Iris pigment epithelial cell (primary cell): ENCODE measurements around the gene FOCAD.
A peak's percentile ranks its signal among the peaks of the same experiment; 100 is the strongest.
"Not testable (repeated sequence)": the region's sequence is repeated elsewhere in the genome, so short reads cannot be mapped to it uniquely, and the experiment has no call there.

Experiments
- DNase-seq: peaks from one replicate; pipeline ENCODE4 v3.0.0-alpha.2; 2011; ENCODE audit warnings: low read depth

FOCAD gene

DNA sequence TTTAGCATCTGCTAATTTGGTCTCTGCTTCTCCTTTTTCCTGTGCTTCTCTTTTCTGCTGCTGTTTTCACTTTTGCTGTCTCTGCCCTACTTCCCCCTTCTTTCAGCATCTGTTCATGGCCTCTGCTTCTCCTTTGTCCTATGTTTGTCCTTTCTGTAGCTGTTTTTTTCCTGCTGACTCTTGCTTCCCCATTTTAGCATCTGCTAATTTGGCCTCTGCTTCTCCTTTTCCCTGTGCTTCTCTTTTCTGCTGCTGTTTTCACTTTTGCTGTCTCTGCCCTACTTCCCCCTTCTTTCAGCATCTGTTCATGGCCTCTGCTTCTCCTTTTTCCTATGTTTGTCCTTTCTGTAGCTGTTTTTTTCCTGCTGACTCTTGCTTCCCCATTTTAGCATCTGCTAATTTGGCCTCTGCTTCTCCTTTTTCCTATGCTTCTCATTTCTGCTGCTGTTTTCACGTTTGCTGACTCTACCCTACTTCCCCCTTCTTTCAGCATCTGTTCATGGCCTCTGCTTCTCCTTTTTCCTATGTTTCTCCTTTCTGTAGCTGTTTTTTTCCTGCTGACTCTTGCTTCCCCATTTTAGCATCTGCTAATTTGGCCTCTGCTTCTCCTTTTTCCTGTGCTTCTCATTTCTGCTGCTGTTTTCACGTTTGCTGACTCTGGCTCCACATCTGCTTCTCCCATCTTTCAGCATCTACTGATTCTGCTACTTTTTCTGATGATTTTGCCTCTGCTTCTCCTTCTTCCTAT is 290.3 kb downstream of the FOCAD start:
- not testable (repeated sequence) for DNase-seq

DNA sequence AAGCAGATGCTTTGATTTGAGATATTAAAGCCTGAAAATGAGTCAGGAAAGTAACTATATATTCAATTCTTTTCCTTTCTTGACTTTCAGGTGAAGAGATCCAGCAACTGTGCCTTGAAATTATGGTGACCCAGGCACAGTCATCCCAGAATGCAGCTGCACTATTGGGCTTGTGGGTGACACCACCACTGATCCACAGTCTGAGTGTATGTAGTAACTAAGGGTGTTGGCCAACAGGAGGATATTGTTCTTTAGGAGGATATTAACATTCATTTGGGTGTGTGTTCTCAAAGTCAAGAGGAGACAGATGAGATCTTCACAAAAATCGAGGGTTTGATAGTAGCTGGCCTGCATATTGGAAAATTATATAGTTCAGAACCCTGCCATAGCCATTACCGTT is 294.2 kb downstream of the FOCAD start:
- no peak for DNase-seq

DNA sequence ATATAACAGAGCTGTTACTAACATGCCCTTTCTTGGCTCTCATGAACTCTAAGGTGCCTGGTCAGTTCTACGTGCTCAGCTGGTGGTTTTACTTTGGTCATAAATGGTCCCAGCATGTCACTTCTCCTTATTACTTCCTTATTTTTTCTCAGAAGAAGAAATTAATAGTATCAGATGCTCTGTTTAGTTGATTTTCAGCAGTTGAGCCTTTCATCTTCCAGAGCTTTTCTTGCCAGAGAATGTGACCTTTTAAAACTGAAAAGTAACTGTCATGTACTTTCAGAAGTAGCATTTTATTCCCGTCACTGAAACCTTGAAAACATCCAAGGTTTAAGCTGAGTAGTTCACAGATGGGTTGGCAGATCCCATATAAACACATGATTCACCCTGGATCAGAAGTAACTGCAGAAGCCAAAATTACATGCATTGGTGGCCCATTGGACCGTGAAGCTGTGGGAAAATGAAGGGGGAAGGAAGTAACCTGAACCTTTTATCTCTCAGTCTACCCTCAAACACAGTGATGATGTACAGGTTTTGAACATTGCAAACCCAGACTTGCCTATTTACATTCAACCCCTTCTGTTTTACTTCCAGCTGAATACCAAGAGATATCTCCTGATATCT is 296.9 kb downstream of the FOCAD start:
- peak; percentile 92 for DNase-seq

- peak; percentile 70 for DNase-seq
Measured at GRCh38 chr9:20981486-20981885, 297.4 kb downstream of the FOCAD start.

- DNase-seq, result no peak
Measured at GRCh38 chr9:20984506-20984905, 300.4 kb downstream of the FOCAD start.

DNA sequence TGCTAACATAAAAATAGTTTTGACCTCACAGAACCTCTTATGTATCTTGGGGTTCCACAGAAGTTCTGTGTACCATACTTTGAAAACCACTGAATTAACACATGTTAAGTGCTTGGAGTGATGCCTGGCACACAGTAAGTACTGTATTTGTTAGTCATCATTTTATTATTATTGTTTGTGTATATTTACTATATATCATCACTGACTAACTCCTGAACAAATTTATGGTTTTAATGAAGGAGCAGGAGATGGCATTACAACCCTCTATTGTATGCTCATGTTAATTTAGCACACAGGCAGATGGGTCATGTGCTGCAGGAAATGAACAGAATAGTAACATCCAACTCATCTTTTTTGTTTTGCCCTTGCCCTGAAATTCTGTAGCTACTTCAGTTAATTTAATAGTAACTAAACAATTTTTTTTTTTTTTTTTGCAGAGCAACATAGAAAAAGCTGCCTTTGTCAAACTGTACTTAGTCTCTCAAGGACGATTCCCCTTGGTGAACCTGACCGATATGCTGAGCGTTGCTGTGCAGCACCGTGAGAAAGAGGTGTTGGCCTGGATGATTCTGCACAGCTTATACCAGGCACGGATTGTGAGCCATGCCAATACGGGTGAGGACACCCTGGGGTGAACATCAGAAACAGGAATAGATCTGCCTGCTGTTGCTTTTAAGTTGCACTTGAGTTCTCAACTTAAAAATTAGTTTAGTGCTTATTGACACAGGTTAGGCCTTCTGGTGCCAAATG is 302.0 kb downstream of the FOCAD start:
- no peak for DNase-seq

- no peak for DNase-seq
Measured at GRCh38 chr9:20987521-20987920, 303.5 kb downstream of the FOCAD start.

DNA sequence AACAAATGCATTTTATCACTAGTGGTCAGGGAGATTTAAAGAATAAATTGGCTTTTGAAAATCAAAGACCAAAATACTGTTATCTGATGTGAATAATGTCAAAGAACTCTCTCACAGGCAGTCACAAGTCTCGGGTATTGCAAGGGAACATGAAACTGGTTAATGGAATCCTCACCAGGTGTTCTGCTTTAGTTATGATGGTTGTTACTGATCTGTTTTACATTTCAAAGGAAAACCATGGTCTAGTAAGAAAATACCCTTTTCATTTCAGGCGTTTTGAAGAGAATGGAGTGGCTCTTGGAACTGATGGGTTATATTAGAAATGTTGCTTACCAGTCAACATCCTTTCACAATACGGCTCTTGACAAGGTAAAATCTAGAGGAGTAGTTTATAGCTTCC is 304.0 kb downstream of the FOCAD start:
- DNase-seq, result no peak

DNA sequence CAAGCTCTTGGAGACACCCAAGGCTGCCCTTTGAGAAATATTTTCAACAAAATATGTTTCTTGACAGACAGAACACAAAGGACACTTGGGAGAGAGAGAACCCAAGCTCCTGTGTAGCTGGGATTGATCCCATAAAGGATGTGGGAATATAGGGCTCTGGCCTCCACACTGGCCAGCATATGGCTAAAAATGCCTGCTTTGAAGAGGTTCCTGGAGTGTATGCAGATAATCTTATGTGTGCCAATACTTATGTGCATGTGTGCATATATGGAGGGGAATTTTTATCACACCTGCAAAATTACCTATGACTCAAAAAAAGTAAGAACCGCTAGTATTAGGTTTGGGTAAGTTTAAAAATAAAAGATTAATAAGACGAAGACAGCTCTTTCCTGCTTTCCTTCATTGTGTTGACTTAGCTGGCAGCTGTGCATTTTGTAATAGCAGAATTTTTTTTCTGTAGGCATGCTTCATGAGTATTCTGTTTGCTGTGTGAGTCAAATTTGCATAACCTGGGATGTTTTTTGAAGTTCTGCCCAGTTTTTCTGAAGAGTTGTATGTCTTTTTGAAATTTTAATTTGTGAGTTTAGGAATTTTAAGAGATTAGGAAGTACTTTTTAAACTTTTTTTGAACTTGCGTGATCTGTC is 304.7 kb downstream of the FOCAD start:
- DNase-seq, result peak; percentile 59

DNA sequence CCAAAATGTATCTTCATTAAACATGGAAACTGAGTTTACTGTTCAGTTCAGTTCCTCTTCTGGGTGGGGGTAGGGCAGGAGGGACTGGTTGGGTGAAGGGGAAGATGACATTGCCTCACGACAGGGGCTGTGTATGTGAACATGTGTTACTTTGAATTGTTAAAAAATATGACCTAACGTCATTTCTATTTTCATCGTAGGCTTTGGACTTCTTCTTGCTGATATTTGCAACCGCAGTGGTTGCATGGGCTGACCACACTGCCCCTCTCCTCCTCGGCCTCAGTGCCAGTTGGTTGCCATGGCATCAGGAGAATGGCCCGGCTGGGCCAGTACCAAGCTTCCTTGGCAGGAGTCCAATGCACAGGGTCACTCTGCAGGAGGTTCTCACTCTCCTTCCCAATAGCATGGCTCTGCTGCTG is 305.9 kb downstream of the FOCAD start:
- no peak for DNase-seq

- DNase-seq, result no peak
Measured at GRCh38 chr9:20990867-20991266, 306.8 kb downstream of the FOCAD start.

- DNase-seq, result no peak
Measured at GRCh38 chr9:20994486-20994885, 310.4 kb downstream of the FOCAD start.

- no peak for DNase-seq
Measured at GRCh38 chr9:20995616-20996015, 311.6 kb downstream of the FOCAD start.

DNA sequence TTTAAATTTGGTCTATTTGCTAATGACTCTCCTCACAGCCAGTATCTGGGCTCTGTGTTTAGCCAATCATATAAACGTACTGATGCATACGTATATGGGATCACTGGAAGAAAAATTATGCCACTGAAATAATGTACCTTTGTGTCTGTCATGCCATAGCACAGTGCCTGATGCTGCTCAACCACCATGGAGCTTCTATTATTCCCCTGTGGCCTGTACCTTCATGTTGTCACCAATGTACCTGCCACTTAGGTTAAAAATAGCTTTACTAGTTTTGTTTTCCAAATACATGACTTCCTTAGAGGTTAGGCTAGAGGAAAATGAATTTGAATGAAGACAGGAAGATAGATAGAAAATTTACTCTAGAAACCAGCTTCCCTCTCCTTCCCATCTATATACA is 312.8 kb downstream of the FOCAD start:
- DNase-seq, result no peak

DNA sequence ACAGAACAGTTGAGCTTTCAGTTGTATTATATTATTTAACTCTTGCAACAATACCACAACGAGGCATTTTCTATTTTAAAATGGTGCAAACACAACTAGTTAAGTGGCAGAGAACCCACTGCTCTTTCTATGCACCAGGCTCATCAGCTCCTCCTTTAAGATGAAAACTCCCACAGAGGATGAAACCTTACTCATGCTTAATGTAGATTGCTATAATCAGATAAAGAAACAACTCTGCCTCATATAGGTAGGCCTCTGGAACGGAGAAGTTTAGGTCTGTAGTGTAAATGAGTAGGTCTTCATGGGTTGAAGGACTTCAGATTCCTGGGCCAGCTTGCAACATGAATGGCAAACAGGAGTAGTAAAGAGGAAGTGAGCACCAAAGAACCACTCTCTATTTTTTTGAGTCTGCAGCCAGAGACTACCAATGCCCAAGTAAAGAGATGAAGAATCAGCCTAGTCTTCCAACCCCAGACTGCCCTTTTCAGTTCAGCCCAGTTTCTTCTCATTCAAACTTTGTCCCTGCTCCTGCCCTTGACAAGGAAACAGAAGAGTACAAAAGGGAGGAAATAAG is 313.5 kb downstream of the FOCAD start:
- no peak for DNase-seq

GRCh38 chr9:21001581-21001980 is 317.5 kb downstream of the FOCAD start:
- no peak for DNase-seq

- no peak for DNase-seq
Measured at GRCh38 chr9:21002040-21002439, 318.0 kb downstream of the FOCAD start.

DNA sequence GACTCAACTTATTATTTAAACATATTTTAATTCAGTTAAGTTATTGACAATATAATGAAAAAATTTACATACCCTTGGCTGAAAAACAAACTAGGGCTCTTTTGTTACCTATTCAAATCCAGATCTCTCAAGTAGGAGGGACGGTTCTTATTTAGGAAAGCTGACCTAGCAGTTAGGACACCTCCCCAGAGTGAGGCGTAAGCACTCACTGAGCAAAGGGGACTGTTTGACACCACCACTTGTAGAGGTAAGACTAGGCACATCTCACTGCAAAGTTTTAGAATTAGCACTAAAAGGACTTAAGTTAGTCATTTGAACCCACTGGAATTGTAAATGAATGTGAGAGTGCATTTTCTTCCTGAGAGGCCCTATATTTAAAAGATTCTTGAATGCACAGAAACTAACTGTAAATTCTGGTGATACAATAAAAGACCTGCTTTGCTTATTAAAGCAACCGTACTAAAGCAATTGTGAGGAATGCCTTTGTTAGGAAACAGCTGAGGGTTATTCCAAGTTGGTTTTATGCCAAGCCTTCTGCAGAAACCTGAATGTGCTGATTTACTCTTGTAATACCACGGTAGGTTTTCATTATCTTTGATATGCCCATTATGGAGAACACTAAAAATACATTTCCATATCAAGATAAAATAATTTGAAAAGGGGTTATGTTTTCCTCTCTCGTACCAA is 331.2 kb downstream of the FOCAD start:
- DNase-seq, result peak; percentile 62

- DNase-seq, result no peak
Measured at GRCh38 chr9:21015995-21016394, 331.9 kb downstream of the FOCAD start.

DNA sequence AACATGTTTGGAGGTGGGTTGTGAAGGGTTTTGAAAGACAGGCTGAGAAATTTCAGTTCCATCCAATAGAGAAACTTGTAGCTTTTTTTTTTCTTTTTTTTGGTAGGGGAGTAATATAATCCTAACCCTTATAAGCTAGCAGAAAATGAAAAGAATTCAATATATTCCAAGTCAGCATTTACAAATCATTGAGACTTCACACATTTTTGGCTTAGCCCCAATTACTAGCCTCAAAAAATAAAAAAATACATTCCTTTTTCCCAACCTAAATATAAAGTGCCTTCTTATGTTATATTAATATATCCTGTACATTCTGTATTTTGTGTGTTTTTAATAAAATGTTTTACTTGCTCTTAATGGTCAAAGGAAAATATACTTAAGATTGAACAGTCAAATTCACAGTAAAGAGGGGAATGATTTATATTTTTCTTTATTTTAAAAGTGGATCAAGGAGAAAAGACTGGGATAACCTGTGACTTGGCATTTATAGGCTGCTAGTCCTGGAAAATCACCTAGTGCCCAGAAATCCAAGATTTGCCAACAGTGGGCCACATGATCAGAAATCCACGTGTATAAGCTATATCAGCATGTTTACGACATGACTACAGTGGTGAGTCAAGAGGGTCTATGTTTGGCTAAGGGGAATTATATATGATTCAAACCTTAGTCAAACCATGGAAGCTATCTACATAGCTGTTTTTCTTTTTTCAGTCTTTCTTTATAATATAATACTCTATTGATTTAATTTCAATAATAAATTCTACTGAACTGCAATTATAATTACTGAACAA is 332.8 kb downstream of the FOCAD start:
- DNase-seq, result peak; percentile 83

- DNase-seq, result no peak
Measured at GRCh38 chr9:21018177-21018576, 334.1 kb downstream of the FOCAD start.
